Thoracic aorta (tissue), 2 donors: Measurements from ENCODE around the gene PRSS21. TPM values are rescaled to one million over a fixed set of nuclear protein-coding genes. Genes with fewer than 3 reads are reported as not detected.

ENCODE experiments used
- ATAC-seq: fragments of 150-250 bp; one replicate; pipeline ENCODE4 v1.8.0; 2017; ENCODE audit warnings: low read depth; ENCODE audit not compliant: insufficient number of reproducible peaks, low FRiP score
- DNase-seq: peaks from one replicate; pipeline ENCODE4 v3.0.0-alpha.2; 2020; ENCODE audit warnings: low spot score
- H3K27ac ChIP-seq, 2 donors: fragments of 200-600 bp; sonication (generic); 1 replicate in 1 of 2; 2 replicates in 1 of 2; pipeline ENCODE4 v1.5.1; 2016; ENCODE audit warnings: mild to moderate bottlenecking in 2 of 2, moderate library complexity in 2 of 2
- H3K27me3 ChIP-seq: fragments of 200-600 bp; sonication (generic); replicated peaks from 2 replicates; pipeline ENCODE4 v1.6.0; 2016; ENCODE audit warnings: mild to moderate bottlenecking; ENCODE audit not compliant: insufficient read depth
- H3K36me3 ChIP-seq: fragments of 200-600 bp; sonication (generic); one replicate; pipeline ENCODE4 v1.5.1; 2016
- H3K4me1 ChIP-seq, 2 donors: fragments of 200-600 bp; sonication (generic); 1 replicate in 1 of 2; 2 replicates in 1 of 2; pipeline versions ENCODE4 v1.5.1 to v1.6.0; 2016; ENCODE audit warnings: low read depth in 2 of 2, mild to moderate bottlenecking in 1 of 2; ENCODE audit not compliant: control insufficient read depth in 1 of 2
- H3K4me3 ChIP-seq: fragments of 200-600 bp; sonication (generic); 2 replicates; pipeline ENCODE4 v1.5.1; 2016; ENCODE audit warnings: mild to moderate bottlenecking
- H3K9me3 ChIP-seq: fragments of 200-600 bp; sonication (generic); 2 replicates; pipeline ENCODE4 v1.5.1; 2016
- total RNA-seq, 2 donors: library from RNA; depleted of rRNA; stranded (reverse); fragments of >200 nt; gene quantifications; one replicate each; pipeline versions ENCODE4 v1.1.0 to v1.2.3, GENCODE V29; 2016
- TF ChIP-seq, protein P1 (sequence below): fragments of 200-600 bp; sonication (generic); IDR thresholded peaks from one replicate; pipeline ENCODE4 v1.5.1; 2019; ENCODE audit warnings: antibody characterized with exemption

The PRSS21 gene
- total RNA-seq, 2 donors from 2014 or later = 0.54 TPM; not detected in 1

DNA sequence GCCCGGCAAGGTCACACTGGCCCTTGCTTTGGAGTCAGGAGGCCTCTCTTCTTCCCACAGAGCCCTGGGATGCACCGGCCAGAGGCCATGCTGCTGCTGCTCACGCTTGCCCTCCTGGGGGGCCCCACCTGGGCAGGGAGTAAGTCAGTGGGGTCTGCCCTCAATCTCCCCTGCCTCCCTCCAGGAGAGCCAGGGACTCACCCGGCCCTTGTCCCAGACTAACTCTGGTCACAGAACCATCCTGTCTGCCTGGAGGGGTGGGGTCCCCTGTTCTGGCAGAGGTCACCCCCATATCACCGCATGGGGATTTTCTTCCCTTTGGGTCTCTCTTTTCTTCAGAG lies 13.3 kb downstream of the PRSS21 start:
- ATAC-seq (no peak), DNase-seq (no peak)
- no peak overlapping the region for H3K4me3 ChIP-seq
- TF ChIP-seq, protein P1, sequence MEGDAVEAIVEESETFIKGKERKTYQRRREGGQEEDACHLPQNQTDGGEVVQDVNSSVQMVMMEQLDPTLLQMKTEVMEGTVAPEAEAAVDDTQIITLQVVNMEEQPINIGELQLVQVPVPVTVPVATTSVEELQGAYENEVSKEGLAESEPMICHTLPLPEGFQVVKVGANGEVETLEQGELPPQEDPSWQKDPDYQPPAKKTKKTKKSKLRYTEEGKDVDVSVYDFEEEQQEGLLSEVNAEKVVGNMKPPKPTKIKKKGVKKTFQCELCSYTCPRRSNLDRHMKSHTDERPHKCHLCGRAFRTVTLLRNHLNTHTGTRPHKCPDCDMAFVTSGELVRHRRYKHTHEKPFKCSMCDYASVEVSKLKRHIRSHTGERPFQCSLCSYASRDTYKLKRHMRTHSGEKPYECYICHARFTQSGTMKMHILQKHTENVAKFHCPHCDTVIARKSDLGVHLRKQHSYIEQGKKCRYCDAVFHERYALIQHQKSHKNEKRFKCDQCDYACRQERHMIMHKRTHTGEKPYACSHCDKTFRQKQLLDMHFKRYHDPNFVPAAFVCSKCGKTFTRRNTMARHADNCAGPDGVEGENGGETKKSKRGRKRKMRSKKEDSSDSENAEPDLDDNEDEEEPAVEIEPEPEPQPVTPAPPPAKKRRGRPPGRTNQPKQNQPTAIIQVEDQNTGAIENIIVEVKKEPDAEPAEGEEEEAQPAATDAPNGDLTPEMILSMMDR = no peak
- H3K27ac ChIP-seq = no peak overlapping the region
- peaks cover 0 to 1% of the 10 kb centered on the region in 2 donors for H3K4me1 ChIP-seq
- no peaks in the 10 kb centered on the region for H3K36me3 ChIP-seq
- H3K9me3 ChIP-seq = no peaks in the 10 kb centered on the region
- no peaks in the 10 kb centered on the region for H3K27me3 ChIP-seq

DNA sequence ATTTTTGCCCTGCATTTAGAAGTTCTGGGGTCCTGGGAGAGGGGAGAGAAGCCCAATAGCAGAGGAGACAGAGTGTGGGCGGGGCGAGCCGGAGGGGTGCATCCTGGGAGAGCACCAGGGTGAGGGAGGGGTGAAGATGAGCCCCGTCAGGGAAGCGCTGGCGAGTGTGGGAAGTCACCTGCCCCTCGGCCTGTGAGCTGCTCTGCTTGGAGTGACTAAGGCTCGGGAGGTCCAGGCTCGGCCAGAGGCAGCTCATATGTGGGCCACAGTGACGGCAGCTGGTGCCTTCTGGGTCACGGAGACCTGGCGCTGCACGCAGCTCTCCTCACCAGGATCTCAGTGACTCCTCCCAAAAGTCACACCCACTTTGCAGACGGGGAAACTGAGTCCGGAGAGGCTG lies 14.2 kb downstream of the PRSS21 start:
- no peaks in the 10 kb centered on the region for H3K36me3 ChIP-seq
- ATAC-seq (no peak), DNase-seq (no peak)
- TF ChIP-seq, protein P1 = no peak
- H3K27me3 ChIP-seq = no peaks in the 10 kb centered on the region
- H3K27ac ChIP-seq = no peak overlapping the region
- H3K4me3 ChIP-seq = no peak overlapping the region
- no peaks in the 10 kb centered on the region for H3K9me3 ChIP-seq
- peaks cover 0 to 6% of the 10 kb centered on the region in 2 donors for H3K4me1 ChIP-seq

DNA sequence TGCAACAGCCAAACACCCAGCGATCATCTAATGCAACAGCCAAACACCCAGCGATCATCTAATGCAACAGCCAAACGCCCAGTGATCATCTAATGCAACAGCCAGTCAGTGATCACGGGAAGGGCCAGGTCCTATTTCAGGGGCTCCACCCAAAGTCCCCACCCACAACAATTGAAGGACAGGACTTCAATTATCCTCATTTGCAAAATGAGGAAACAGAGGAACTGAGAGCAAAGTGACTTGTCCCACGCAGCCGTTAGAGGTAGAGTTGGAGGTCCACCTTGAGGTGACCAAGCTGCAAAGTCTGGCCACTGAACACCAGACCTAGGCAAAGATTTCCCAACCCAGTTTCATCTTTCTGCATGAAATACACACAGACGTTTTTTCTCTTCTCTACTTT lies 16.7 kb downstream of the PRSS21 start:
- no peak overlapping the region for H3K27ac ChIP-seq
- no peaks in the 10 kb centered on the region for H3K9me3 ChIP-seq
- ATAC-seq (no peak), DNase-seq (no peak)
- H3K36me3 ChIP-seq = no peaks in the 10 kb centered on the region
- H3K4me1 ChIP-seq = peaks cover 0 to 6% of the 10 kb centered on the region in 2 donors
- no peak overlapping the region for H3K4me3 ChIP-seq
- H3K27me3 ChIP-seq = no peaks in the 10 kb centered on the region
- TF ChIP-seq, protein P1 = no peak

DNA sequence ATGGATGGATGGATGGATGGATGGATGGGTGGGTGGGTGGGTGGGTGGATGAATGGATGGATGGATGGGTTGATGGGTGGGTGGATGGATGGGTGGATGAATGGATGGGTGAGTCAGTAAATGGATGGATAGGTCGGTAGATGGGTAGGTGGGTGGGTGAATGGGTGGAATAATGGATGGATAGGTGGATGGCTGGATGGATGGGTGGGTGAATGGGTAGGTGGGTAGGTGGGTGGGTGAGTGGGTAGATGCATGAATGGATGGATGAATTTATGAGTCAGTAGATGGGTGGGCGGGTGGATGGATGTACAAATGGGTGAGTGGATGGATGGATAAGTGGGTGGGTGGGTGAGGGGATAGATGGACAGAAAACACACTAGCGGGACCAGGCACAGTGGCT lies 17.9 kb downstream of the PRSS21 start:
- H3K27me3 ChIP-seq = no peaks in the 10 kb centered on the region
- H3K4me1 ChIP-seq = peaks cover 0 to 6% of the 10 kb centered on the region in 2 donors
- ATAC-seq (no peak), DNase-seq (no peak)
- H3K4me3 ChIP-seq = no peak overlapping the region
- H3K9me3 ChIP-seq = no peaks in the 10 kb centered on the region
- peak overlapping the region in 1 of 2 donors; percentile 44 for H3K27ac ChIP-seq
- H3K36me3 ChIP-seq = no peaks in the 10 kb centered on the region
- TF ChIP-seq, protein P1 = no peak

DNA sequence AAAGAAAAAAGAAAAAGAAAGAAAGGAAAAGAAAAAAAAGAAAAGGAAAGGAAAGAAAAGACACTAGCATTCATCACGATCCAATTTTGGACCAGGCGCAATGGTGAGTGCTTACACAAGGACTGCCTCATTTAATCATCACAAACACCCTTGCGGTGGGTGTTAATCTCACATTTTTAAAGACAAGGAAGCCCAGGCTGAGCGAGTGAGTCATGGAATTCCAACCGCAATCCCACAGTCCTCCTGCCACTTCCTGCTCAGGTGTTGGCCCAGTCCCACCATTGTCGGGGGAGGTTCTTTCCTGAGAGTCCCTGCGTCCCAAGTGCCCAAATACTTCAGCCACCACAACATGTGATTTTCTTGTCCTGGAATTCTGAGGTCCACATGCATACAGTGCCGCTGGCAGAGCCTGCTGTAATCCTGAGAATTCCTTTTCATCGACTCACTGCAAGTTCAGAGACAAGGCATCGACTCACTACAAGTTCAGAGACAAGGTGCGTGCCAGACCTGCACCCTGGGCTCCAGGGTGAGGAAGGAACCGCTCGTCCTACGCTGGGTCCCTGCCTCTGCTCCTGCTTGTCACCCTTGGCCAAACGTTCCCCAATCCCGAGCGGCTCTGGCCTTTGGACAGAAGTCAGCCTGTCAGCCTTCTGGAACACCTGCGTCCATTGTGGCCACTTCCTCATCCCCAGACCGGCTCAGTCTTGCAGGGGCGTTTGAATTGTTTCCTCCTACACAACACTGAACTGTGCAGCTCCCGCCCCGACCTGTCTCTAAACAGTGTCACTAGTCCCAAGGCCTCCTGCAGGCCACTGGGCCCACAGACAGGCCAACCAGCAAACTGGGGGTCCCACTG lies 18.8 kb downstream of the PRSS21 start:
- TF ChIP-seq, protein P1 = no peak
- Histone ChIP-seq H3K27me3 (no peaks in the 10 kb centered on the region), H3K4me3 (peak overlapping the region; percentile 23), H3K36me3 (no peaks in the 10 kb centered on the region), H3K4me1 (peaks cover 0 to 6% of the 10 kb centered on the region in 2 donors), H3K9me3 (no peaks in the 10 kb centered on the region), H3K27ac (peak overlapping the region in 1 of 2 donors; percentile 44)
- ATAC-seq = no peak
- DNase-seq = no peak
